OCI-LY3 (cell line): ENCODE data around the gene MAP1LC3C.

Source experiments
- H2AFZ ChIP-seq: fragments of 200-600, 300-600 bp; shearing (Covaris generic); 2 replicates; pipeline ENCODE4 v1.6.0; 2014; ENCODE audit warnings: antibody characterized with exemption, low read depth, low read length
- H3K27ac ChIP-seq: fragments of 200-600, 300-600 bp; sonication (generic); 2 replicates; pipeline ENCODE4 v1.5.1; 2014; ENCODE audit warnings: mild to moderate bottlenecking, low read length, moderate library complexity, mixed read lengths
- H3K27me3 ChIP-seq: fragments of 200-600, 300-600 bp; sonication (generic); 2 replicates; pipeline ENCODE4 v1.6.1; 2014; ENCODE audit warnings: low read depth, low read length, mixed read lengths
- H3K36me3 ChIP-seq: fragments of 200-600, 300-600 bp; sonication (generic); replicated peaks from 2 replicates; pipeline ENCODE3; 2014; ENCODE audit warnings: low read depth, low read length, mixed read lengths
- H3K4me1 ChIP-seq: fragments of 300-600, 200-600 bp; sonication (generic); 2 replicates; pipeline ENCODE4 v1.6.1; 2014; ENCODE audit warnings: low read length, mixed read lengths
- H3K4me2 ChIP-seq: fragments of 200-600, 300-600 bp; sonication (generic); 2 replicates; pipeline ENCODE4 v1.6.1; 2014; ENCODE audit warnings: low read length, mixed read lengths
- H3K4me3 ChIP-seq: fragments of 300-600, 200-600 bp; sonication (generic); 2 replicates; pipeline ENCODE4 v1.5.1; 2014; ENCODE audit warnings: antibody characterized with exemption, mild to moderate bottlenecking, low read length, moderate library complexity
- H3K79me2 ChIP-seq: fragments of 300-600, 200-600 bp; shearing (Covaris generic); 2 replicates; pipeline ENCODE4 v1.6.1; 2014; ENCODE audit warnings: mild to moderate bottlenecking, low read length, mixed read lengths
- H3K9ac ChIP-seq: fragments of 300-600, 200-600 bp; shearing (Covaris generic); 2 replicates; pipeline ENCODE4 v1.6.0; 2014; ENCODE audit warnings: mild to moderate bottlenecking, low read length, moderate library complexity
- H3K9me3 ChIP-seq: fragments of 200-600, 300-600 bp; shearing (Covaris generic); 2 replicates; pipeline ENCODE4 v1.6.1; 2014; ENCODE audit warnings: low read length, mixed read lengths; ENCODE audit not compliant: insufficient read depth
- H4K20me1 ChIP-seq: fragments of 200-600, 300-600 bp; sonication (generic); 2 replicates; pipeline ENCODE4 v1.6.1; 2016; ENCODE audit warnings: low read length, mixed read lengths; ENCODE audit not compliant: insufficient read depth
- EZH2phosphoT487 ChIP-seq: fragments of 200-600 bp; shearing (Covaris generic); IDR thresholded peaks from 2 replicates; pipeline ENCODE4 v1.6.1; 2018; ENCODE audit warnings: antibody characterized with exemption, mixed run types, low read depth
- TF ChIP-seq, protein P1 (sequence below): fragments of 200-600, 300-600 bp; sonication (generic); IDR thresholded peaks from 2 replicates; pipeline ENCODE4 v1.5.1; 2014; ENCODE audit warnings: antibody characterized with exemption, low read length, low read depth

MAP1LC3C gene

DNA sequence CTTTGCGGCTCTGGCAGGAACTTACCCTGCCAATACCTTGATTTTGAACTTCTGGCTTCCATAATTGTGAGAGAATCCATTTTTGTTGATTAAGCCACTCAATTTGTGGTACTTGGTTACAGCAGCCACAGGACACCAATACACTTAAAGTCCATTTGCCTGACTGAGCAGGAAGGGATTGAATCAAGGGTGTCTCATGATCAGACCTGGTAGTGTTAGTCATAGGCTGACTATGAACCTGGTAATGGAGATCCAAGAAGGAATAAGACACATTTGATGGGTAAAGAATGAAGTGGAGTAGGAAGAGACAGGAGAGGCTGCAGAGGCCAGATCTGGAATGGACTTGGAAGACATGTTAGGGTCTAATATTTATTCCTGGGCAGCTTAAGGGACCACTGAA, 31.2 kb upstream of the MAP1LC3C start:
- Histone ChIP-seq H3K27ac (no peak overlapping the region), H3K4me1 (no peaks in the 10 kb centered on the region), H3K79me2 (no peaks in the 10 kb centered on the region), H3K27me3 (0 out of 2 replicates have a peak, but pooled peaks cover 3% of the 10 kb centered on the region), H2AFZ (no peak overlapping the region), H3K9me3 (no peaks in the 10 kb centered on the region), H3K4me2 (no peak overlapping the region), H3K9ac (no peak overlapping the region), H3K36me3 (no peaks in the 10 kb centered on the region), H4K20me1 (no peaks in the 10 kb centered on the region), H3K4me3 (no peak overlapping the region)
- TF ChIP-seq EZH2phosphoT487: no peak
- TF ChIP-seq, protein P1, sequence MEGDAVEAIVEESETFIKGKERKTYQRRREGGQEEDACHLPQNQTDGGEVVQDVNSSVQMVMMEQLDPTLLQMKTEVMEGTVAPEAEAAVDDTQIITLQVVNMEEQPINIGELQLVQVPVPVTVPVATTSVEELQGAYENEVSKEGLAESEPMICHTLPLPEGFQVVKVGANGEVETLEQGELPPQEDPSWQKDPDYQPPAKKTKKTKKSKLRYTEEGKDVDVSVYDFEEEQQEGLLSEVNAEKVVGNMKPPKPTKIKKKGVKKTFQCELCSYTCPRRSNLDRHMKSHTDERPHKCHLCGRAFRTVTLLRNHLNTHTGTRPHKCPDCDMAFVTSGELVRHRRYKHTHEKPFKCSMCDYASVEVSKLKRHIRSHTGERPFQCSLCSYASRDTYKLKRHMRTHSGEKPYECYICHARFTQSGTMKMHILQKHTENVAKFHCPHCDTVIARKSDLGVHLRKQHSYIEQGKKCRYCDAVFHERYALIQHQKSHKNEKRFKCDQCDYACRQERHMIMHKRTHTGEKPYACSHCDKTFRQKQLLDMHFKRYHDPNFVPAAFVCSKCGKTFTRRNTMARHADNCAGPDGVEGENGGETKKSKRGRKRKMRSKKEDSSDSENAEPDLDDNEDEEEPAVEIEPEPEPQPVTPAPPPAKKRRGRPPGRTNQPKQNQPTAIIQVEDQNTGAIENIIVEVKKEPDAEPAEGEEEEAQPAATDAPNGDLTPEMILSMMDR: no peak

DNA sequence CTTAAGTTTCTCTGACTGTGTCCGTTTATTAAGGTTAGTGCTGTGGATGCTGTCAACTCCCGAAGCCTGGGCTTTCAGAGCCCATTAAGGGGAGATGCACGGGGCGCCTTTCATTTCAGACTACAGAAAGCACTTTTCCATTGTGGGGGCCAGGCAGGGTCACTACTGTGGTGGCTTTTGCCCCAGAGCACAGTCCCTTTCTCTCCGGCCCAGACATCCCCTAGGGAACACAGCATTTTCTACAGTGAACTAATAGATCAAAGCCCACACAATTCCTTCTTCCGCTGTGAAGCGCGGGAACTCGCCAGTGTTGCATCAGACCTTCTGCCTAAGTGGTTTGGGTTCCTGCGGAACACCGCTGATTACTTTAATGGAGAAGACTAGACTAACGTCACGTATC, 26.8 kb upstream of the MAP1LC3C start:
- Histone ChIP-seq H2AFZ (no peak overlapping the region), H3K4me3 (no peak overlapping the region)
- TF ChIP-seq, protein P1: no peak
- no peak for TF ChIP-seq EZH2phosphoT487

DNA sequence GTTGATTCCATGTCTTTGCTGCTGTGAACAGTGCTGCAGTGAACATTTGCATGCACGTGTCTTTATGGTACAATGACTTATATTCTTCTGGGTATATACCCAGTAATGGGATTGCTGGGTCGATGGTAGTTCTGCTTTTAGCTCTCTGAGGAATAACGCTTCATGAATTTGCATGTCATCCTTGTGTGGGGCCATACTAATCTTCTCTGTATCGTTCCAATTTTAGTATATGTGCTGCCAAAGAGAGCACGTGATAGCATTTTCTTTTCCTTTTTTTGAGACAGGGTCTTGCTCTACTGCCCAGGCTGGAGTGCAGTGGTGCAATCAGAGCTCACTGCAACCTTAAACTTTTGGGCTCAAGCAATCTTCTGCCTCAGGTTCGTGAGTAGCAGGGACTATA, 24.9 kb upstream of the MAP1LC3C start:
- Histone ChIP-seq H3K9ac (no peak overlapping the region), H3K27me3 (no peaks in the 10 kb centered on the region), H3K27ac (no peak overlapping the region), H3K4me3 (no peak overlapping the region), H3K79me2 (no peaks in the 10 kb centered on the region), H3K4me1 (peaks cover 7% of the 10 kb centered on the region), H3K4me2 (no peak overlapping the region), H4K20me1 (no peaks in the 10 kb centered on the region), H3K36me3 (no peaks in the 10 kb centered on the region), H3K9me3 (no peaks in the 10 kb centered on the region), H2AFZ (peak overlapping the region; percentile 1; the same call in 1 of the 2 replicates)
- no peak for TF ChIP-seq EZH2phosphoT487
- TF ChIP-seq, protein P1: no peak

More for the DNA sequence above, 26.8 kb upstream of the MAP1LC3C start:
- no peaks in the 10 kb centered on the region for H3K27me3 ChIP-seq
- no peaks in the 10 kb centered on the region for H3K36me3 ChIP-seq
- H3K79me2 ChIP-seq: no peaks in the 10 kb centered on the region
- H3K4me1 ChIP-seq: peaks cover 7% of the 10 kb centered on the region
- H4K20me1 ChIP-seq: no peaks in the 10 kb centered on the region
- H3K9me3 ChIP-seq: no peaks in the 10 kb centered on the region
- no peak overlapping the region for H3K27ac ChIP-seq
- no peak overlapping the region for H3K9ac ChIP-seq
- H3K4me2 ChIP-seq: no peak overlapping the region

DNA sequence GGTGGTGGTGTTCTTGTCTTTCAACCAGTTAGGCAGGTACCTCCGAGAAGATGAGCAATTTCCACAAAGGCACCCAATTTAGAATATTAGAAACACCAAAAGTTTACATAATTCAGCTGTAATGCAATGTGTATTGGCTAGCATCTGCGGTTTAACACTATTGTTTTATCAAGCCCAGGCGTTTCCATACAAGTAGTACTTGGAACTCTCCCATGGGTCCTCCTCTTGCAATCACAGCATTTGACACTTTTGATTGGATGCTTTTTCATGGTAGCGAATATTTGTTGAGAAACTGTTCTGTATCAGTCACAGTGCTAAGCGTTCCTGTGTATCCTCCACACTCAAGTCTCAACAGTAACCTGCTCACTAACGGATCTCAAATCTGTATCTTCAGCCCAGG, 20.1 kb upstream of the MAP1LC3C start:
- Histone ChIP-seq H3K27ac (no peak overlapping the region), H2AFZ (no peak overlapping the region), H3K4me3 (no peak overlapping the region), H4K20me1 (no peaks in the 10 kb centered on the region), H3K4me2 (no peak overlapping the region), H3K27me3 (no peaks in the 10 kb centered on the region), H3K9me3 (no peaks in the 10 kb centered on the region), H3K9ac (no peak overlapping the region), H3K79me2 (no peaks in the 10 kb centered on the region), H3K4me1 (peaks cover 6% of the 10 kb centered on the region), H3K36me3 (no peaks in the 10 kb centered on the region)
- TF ChIP-seq, protein P1: no peak
- no peak for TF ChIP-seq EZH2phosphoT487
